Neural progenitor cell (in vitro differentiated cells): ENCODE measurements around the gene GABBR2. TPM values are rescaled to one million over a fixed set of nuclear protein-coding genes. Genes with fewer than 3 reads are reported as not detected.

Experiments
- DNase-seq: peaks from one replicate; pipeline ENCODE4 v3.0.0-alpha.2; 2016; ENCODE audit warnings: low spot score
- H2AFZ ChIP-seq: fragments of 200-600 bp; sonication (generic); replicated peaks from 2 replicates; pipeline ENCODE4 v1.6.1; 2016; ENCODE audit warnings: antibody characterized with exemption
- H3F3A ChIP-seq: fragments of 200-600 bp; sonication (generic); 2 replicates; pipeline ENCODE4 v1.6.1; 2016; ENCODE audit warnings: antibody characterized with exemption, low read depth
- H3K27ac ChIP-seq: fragments of 200-600 bp; sonication (generic); 2 replicates; pipeline ENCODE4 v1.5.1; 2016; ENCODE audit warnings: mild to moderate bottlenecking
- H3K27me3 ChIP-seq: fragments of 200-600 bp; sonication (generic); 2 replicates; pipeline ENCODE4 v1.6.1; 2016; ENCODE audit warnings: mild to moderate bottlenecking, moderate library complexity
- H3K36me3 ChIP-seq: fragments of 200-600 bp; sonication (generic); 2 replicates; pipeline ENCODE4 v1.5.1; 2016
- H3K4me1 ChIP-seq: fragments of 200-600 bp; sonication (generic); 2 replicates; pipeline ENCODE4 v1.6.1; 2016; ENCODE audit warnings: mixed run types
- H3K4me2 ChIP-seq: fragments of 200-600 bp; sonication (generic); 2 replicates; pipeline ENCODE4 v1.6.1; 2016
- H3K4me3 ChIP-seq: fragments of 200-600 bp; sonication (generic); 2 replicates; pipeline ENCODE4 v1.5.1; 2016
- H3K79me2 ChIP-seq: fragments of 200-600 bp; sonication (generic); 2 replicates; pipeline ENCODE4 v1.6.1; 2016; ENCODE audit warnings: low read depth
- H3K9ac ChIP-seq: fragments of 200-600 bp; sonication (generic); 2 replicates; pipeline ENCODE4 v1.6.1; 2016
- H3K9me3 ChIP-seq: fragments of 200-600 bp; sonication (generic); 2 replicates; pipeline ENCODE4 v1.5.1; 2016; ENCODE audit warnings: low read depth
- H4K20me1 ChIP-seq: fragments of 200-600 bp; sonication (generic); 2 replicates; pipeline ENCODE4 v1.6.1; 2016; ENCODE audit warnings: low read depth
- H3K27ac Mint-ChIP-seq: 3 replicates; pipeline ENCODE4 v1.8.0; 2021; ENCODE audit warnings: mixed read lengths
- H3K27me3 Mint-ChIP-seq: 2 replicates; pipeline ENCODE4 v1.8.0; 2022; ENCODE audit warnings: low read depth, mild to moderate bottlenecking, inconsistent platforms, moderate library complexity, mixed read lengths; ENCODE audit not compliant: insufficient read depth
- H3K36me3 Mint-ChIP-seq: 3 replicates; pipeline ENCODE4 v1.8.0; 2021; ENCODE audit warnings: mixed read lengths
- H3K4me1 Mint-ChIP-seq: 3 replicates; pipeline ENCODE4 v1.8.0; 2021; ENCODE audit warnings: mixed read lengths
- H3K4me3 Mint-ChIP-seq: 3 replicates; pipeline ENCODE4 v1.8.0; 2021; ENCODE audit warnings: mild to moderate bottlenecking, moderate library complexity, mixed read lengths
- H3K9me3 Mint-ChIP-seq: 3 replicates; pipeline ENCODE4 v1.8.0; 2020; ENCODE audit warnings: mixed read lengths
- EZH2 ChIP-seq: fragments of 200-600 bp; sonication (generic); IDR thresholded peaks from 2 replicates; pipeline ENCODE4 v1.6.1; 2017; ENCODE audit warnings: antibody characterized with exemption, mild to moderate bottlenecking, moderate library complexity
- EZH2phosphoT487 ChIP-seq: fragments of 200-600 bp; sonication (generic); IDR thresholded peaks from 2 replicates; pipeline ENCODE4 v1.6.1; 2017; ENCODE audit warnings: antibody characterized with exemption
- total RNA-seq: library from RNA; depleted of rRNA; stranded (reverse); fragments of >200 nt; gene quantifications from 2 replicates; pipeline ENCODE4 v1.2.3, GENCODE V29; 2015; ENCODE audit warnings: low replicate concordance
- TF ChIP-seq, protein P1 (sequence below): fragments of 200-600 bp; sonication (generic); IDR thresholded peaks from 2 replicates; pipeline ENCODE4 v1.5.1; 2017; ENCODE audit warnings: antibody characterized with exemption, mild to moderate bottlenecking

Gene GABBR2
- total RNA-seq, 1 donor from 2014 or later: not detected

DNA sequence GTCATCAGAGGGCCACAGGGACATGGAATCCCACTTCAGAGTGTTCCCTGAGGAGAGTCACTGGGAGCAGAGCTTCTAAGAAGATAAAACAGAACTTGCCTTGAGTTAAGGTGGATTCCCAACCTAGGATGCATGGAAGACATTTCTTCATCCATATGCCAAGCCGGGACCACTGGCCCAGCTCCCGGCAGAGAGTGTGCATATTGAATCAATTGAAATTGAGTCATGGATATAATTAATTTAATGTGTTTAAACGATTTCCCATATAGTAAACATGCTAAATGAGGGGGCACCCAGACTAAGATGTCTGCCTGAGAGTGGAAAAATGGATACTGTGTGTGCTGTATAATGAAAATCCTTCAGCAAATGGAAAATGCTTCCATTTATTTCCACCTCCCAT is 258.9 kb downstream of the GABBR2 start:
- H3K4me2 ChIP-seq: no peak overlapping the region
- no peaks in the 10 kb centered on the region for H3F3A ChIP-seq
- H3K4me1 ChIP-seq: no peaks in the 10 kb centered on the region
- no peaks in the 10 kb centered on the region for H4K20me1 ChIP-seq
- no peak for DNase-seq
- no peaks in the 10 kb centered on the region for H3K27me3 ChIP-seq
- no peaks in the 10 kb centered on the region for H3K79me2 ChIP-seq
- Mint-ChIP-seq H3K4me1 (no peaks in the 10 kb centered on the region), H3K9me3 (no peaks in the 10 kb centered on the region), H3K27ac (no peak overlapping the region), H3K36me3 (no peaks in the 10 kb centered on the region), H3K4me3 (no peak overlapping the region), H3K27me3 (peaks cover 12% of the 10 kb centered on the region)
- TF ChIP-seq EZH2 (no peak), EZH2phosphoT487 (no peak)
- TF ChIP-seq, protein P1, sequence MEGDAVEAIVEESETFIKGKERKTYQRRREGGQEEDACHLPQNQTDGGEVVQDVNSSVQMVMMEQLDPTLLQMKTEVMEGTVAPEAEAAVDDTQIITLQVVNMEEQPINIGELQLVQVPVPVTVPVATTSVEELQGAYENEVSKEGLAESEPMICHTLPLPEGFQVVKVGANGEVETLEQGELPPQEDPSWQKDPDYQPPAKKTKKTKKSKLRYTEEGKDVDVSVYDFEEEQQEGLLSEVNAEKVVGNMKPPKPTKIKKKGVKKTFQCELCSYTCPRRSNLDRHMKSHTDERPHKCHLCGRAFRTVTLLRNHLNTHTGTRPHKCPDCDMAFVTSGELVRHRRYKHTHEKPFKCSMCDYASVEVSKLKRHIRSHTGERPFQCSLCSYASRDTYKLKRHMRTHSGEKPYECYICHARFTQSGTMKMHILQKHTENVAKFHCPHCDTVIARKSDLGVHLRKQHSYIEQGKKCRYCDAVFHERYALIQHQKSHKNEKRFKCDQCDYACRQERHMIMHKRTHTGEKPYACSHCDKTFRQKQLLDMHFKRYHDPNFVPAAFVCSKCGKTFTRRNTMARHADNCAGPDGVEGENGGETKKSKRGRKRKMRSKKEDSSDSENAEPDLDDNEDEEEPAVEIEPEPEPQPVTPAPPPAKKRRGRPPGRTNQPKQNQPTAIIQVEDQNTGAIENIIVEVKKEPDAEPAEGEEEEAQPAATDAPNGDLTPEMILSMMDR: no peak
- H3K9ac ChIP-seq: no peak overlapping the region
- H3K27ac ChIP-seq: no peak overlapping the region
- no peaks in the 10 kb centered on the region for H3K9me3 ChIP-seq
- H3K36me3 ChIP-seq: no peaks in the 10 kb centered on the region
- H3K4me3 ChIP-seq: no peak overlapping the region
- no peak overlapping the region for H2AFZ ChIP-seq

DNA sequence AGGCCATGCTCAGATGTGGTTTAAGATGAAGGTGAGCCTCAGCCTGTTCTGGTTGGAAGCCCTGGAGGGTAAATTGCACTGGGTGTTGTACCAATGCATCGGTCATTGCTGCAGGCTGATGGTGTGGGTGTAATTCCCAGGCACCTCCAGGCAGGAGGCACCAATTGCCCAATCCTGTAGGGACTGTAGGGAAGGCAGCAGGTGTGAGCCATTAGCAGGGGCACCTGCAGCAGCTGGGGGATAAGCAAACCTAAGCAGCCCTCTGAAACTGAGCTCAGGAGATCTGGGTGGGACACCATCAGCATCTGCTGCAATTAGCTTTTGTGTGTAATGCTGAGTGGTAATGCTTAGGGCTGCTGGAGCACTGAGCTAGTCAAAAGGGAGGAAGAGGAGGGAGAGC is 263.2 kb downstream of the GABBR2 start:
- Histone ChIP-seq H3K79me2 (no peaks in the 10 kb centered on the region), H3K9me3 (no peaks in the 10 kb centered on the region), H3K4me1 (peaks cover 3% of the 10 kb centered on the region), H3F3A (no peaks in the 10 kb centered on the region), H3K27me3 (no peaks in the 10 kb centered on the region), H3K36me3 (no peaks in the 10 kb centered on the region), H3K4me3 (no peak overlapping the region), H4K20me1 (no peaks in the 10 kb centered on the region), H3K4me2 (no peak overlapping the region), H3K27ac (no peak overlapping the region), H2AFZ (no peak overlapping the region), H3K9ac (no peak overlapping the region)
- TF ChIP-seq, protein P1: no peak
- TF ChIP-seq EZH2phosphoT487 (no peak), EZH2 (no peak)
- H3K4me1 Mint-ChIP-seq: no peaks in the 10 kb centered on the region
- peaks cover 4% of the 10 kb centered on the region for H3K27me3 Mint-ChIP-seq
- no peaks in the 10 kb centered on the region for H3K36me3 Mint-ChIP-seq
- H3K4me3 Mint-ChIP-seq: no peak overlapping the region
- DNase-seq: no peak
- H3K27ac Mint-ChIP-seq: no peak overlapping the region
- H3K9me3 Mint-ChIP-seq: no peaks in the 10 kb centered on the region

DNA sequence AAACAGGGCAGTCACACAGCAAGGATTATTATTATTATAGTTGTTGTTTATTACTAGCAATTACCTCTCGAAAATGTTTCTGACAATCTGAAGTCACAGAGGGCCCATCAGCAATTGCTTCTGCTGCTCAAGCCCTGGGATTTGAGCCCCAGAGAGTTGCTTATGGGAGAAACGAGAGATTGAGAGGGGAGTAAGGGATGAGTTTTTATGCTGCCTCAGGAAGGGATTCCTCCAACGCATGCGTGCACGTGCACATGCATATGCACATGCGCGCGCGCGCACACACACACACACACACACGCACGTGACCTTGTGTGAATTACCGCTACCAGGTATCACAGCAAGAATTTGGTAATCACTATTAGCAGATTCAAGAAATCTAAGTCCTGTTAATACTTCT is 264.1 kb downstream of the GABBR2 start:
- Histone ChIP-seq H3K4me1 (peaks cover 3% of the 10 kb centered on the region), H3K9ac (no peak overlapping the region), H3K4me3 (no peak overlapping the region), H3K27ac (no peak overlapping the region), H3K79me2 (no peaks in the 10 kb centered on the region), H3K27me3 (no peaks in the 10 kb centered on the region), H3K9me3 (no peaks in the 10 kb centered on the region), H2AFZ (no peak overlapping the region), H4K20me1 (no peaks in the 10 kb centered on the region), H3K4me2 (no peak overlapping the region), H3F3A (no peaks in the 10 kb centered on the region), H3K36me3 (no peaks in the 10 kb centered on the region)
- TF ChIP-seq EZH2 (no peak), EZH2phosphoT487 (no peak)
- TF ChIP-seq, protein P1: no peak
- DNase-seq: no peak
- Mint-ChIP-seq H3K27me3 (peaks cover 4% of the 10 kb centered on the region), H3K27ac (no peak overlapping the region), H3K4me1 (no peaks in the 10 kb centered on the region), H3K4me3 (no peak overlapping the region), H3K9me3 (no peaks in the 10 kb centered on the region), H3K36me3 (no peaks in the 10 kb centered on the region)
